Ovary (tissue), 3 donors: ENCODE data around the gene HHAT.

ENCODE experiments used
- EP300 ChIP-seq: sonication (generic); formaldehyde crosslinking; IDR thresholded peaks from one replicate; pipeline ENCODE4 v1.6.1; 2017; ENCODE audit warnings: antibody characterized with exemption
- POLR2A ChIP-seq: fragments of 450-650 bp; IDR thresholded peaks from one replicate; pipeline ENCODE4 v1.6.1; 2017; ENCODE audit warnings: antibody characterized with exemption, mild to moderate bottlenecking, moderate library complexity
- TF ChIP-seq, protein P1 (sequence below), 3 donors: fragments of 450-650 bp in 2 of 3; fragments of 200-600 bp in 1 of 3; IDR thresholded peaks; one replicate each; pipeline versions ENCODE4 v1.5.1 to v1.8.0; 2016 to 2022; ENCODE audit warnings: antibody characterized with exemption in 3 of 3, mild to moderate bottlenecking in 1 of 3
- donor health status: DM: no; HTN: no; CAD: no.

DNA sequence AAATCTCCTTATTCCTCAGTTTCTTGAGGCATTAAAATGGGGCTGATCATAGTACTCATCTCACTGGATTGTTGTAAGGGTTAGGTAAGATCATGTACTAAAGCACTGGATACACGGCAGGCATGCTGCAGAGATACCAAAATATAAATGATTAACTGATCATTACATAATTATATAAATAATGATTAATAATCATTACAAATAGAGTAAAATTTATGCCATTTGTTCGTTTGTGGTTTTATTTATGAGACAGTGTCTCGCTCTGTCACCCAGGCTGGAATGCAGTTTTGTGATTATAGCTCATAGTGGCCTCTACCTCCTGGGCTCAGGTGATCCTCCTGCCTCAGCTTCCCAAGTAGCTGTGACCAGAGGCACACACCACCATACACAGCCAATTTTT, 140.7 kb downstream of the HHAT start:
- TF ChIP-seq POLR2A (no peak), EP300 (no peak)
- TF ChIP-seq, protein P1, sequence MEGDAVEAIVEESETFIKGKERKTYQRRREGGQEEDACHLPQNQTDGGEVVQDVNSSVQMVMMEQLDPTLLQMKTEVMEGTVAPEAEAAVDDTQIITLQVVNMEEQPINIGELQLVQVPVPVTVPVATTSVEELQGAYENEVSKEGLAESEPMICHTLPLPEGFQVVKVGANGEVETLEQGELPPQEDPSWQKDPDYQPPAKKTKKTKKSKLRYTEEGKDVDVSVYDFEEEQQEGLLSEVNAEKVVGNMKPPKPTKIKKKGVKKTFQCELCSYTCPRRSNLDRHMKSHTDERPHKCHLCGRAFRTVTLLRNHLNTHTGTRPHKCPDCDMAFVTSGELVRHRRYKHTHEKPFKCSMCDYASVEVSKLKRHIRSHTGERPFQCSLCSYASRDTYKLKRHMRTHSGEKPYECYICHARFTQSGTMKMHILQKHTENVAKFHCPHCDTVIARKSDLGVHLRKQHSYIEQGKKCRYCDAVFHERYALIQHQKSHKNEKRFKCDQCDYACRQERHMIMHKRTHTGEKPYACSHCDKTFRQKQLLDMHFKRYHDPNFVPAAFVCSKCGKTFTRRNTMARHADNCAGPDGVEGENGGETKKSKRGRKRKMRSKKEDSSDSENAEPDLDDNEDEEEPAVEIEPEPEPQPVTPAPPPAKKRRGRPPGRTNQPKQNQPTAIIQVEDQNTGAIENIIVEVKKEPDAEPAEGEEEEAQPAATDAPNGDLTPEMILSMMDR (IDR thresholded peaks at IDR 0.05), result no peak
